Smooth muscle cell (in vitro differentiated cells): Measurements from ENCODE around the gene VPS8. TPM values are rescaled to one million over a fixed set of nuclear protein-coding genes. Genes with fewer than 3 reads are reported as not detected.

Experiments used
- DNase-seq: peaks from one replicate; lab custom pipeline; 2025; ENCODE audit not compliant: unreplicated experiment; lab: John Stamatoyannopoulos, UW
- H2AFZ ChIP-seq: fragments of 200-600 bp; sonication (generic); 2 replicates; pipeline ENCODE4 v1.6.0; 2016; ENCODE audit warnings: antibody characterized with exemption, low read depth, mild to moderate bottlenecking
- H3F3A ChIP-seq: fragments of 200-600 bp; sonication (generic); 2 replicates; pipeline ENCODE4 v1.6.0; 2017; ENCODE audit warnings: antibody characterized with exemption, low read depth
- H3K27ac ChIP-seq: fragments of 200-600 bp; sonication (generic); 2 replicates; pipeline ENCODE4 v1.5.1; 2016; ENCODE audit warnings: low read depth, mild to moderate bottlenecking
- H3K27me3 ChIP-seq: fragments of 200-600 bp; sonication (generic); 2 replicates; pipeline ENCODE4 v1.6.1; 2016; ENCODE audit warnings: low read depth, mild to moderate bottlenecking
- H3K36me3 ChIP-seq: fragments of 200-600 bp; sonication (generic); 2 replicates; pipeline ENCODE4 v1.5.1; 2016; ENCODE audit warnings: low read depth
- H3K4me1 ChIP-seq: fragments of 200-600 bp; sonication (generic); 2 replicates; pipeline ENCODE4 v1.5.1; 2016; ENCODE audit warnings: low read depth
- H3K4me2 ChIP-seq: fragments of 200-600 bp; sonication (generic); 2 replicates; pipeline ENCODE4 v1.6.0; 2016; ENCODE audit warnings: mild to moderate bottlenecking
- H3K4me3 ChIP-seq: fragments of 200-600 bp; sonication (generic); 2 replicates; pipeline ENCODE4 v1.5.1; 2016; ENCODE audit warnings: mild to moderate bottlenecking
- H3K79me2 ChIP-seq: fragments of 200-600 bp; sonication (generic); 2 replicates; pipeline ENCODE4 v1.6.0; 2016; ENCODE audit warnings: low read depth, mild to moderate bottlenecking
- H3K9ac ChIP-seq: fragments of 200-600 bp; sonication (generic); 2 replicates; pipeline ENCODE4 v1.6.0; 2016; ENCODE audit warnings: low read depth
- H3K9me3 ChIP-seq: fragments of 200-600 bp; sonication (generic); replicated peaks from 2 replicates; pipeline ENCODE4 v1.5.1; 2016; ENCODE audit warnings: low read depth
- H4K20me1 ChIP-seq: fragments of 200-600 bp; sonication (generic); 2 replicates; pipeline ENCODE4 v1.6.0; 2016; ENCODE audit warnings: low read depth
- CTCF ChIP-seq: fragments of 200-600 bp; sonication (generic); IDR thresholded peaks from 2 replicates; pipeline ENCODE4 v1.5.1; 2017; ENCODE audit warnings: borderline replicate concordance, mild to moderate bottlenecking, antibody characterized with exemption; ENCODE audit not compliant: insufficient read depth, poor library complexity, severe bottlenecking
- WGBS: methylation state at CpG from one replicate; pipeline ENCODE4 v1.1.7; 2016; ENCODE audit warnings: low lambda C conversion rate; 5-methylcytosine and 5-hydroxymethylcytosine counted together
- polyA plus RNA-seq: library from polyadenylated mRNA; unstranded; fragments of >200 nt; fragmentation: Nextera tagmentation; extraction: Ambion mirVana; gene quantifications from 2 replicates; pipeline ENCODE4 v1.2.1, GENCODE V29; 2016
- total RNA-seq: library from RNA; depleted of rRNA; stranded (reverse); fragments of >200 nt; gene quantifications from 2 replicates; pipeline ENCODE4 v1.2.3, GENCODE V29; 2014

The VPS8 gene
- total and polyA plus RNA-seq, 2 experiments from 2014 or later: 16.1 to 53.9 TPM

GRCh38 chr3:184880276-184881019, 68.5 kb downstream of the VPS8 start:
- no peaks in the 10 kb centered on the region for H3K36me3 ChIP-seq
- no peak for DNase-seq
- no peak overlapping the region for H2AFZ ChIP-seq
- no peaks in the 10 kb centered on the region for H3K27me3 ChIP-seq
- peaks cover 5% of the 10 kb centered on the region for H4K20me1 ChIP-seq
- H3K27ac ChIP-seq: no peak overlapping the region
- WGBS: 92% methylated on average over 2 of the region's 2 CpGs
- no peaks in the 10 kb centered on the region for H3F3A ChIP-seq
- no peak for TF ChIP-seq CTCF
- H3K4me2 ChIP-seq: no peak overlapping the region
- H3K4me1 ChIP-seq: no peaks in the 10 kb centered on the region
- H3K79me2 ChIP-seq: no peaks in the 10 kb centered on the region
- no peak overlapping the region for H3K4me3 ChIP-seq
- H3K9me3 ChIP-seq: no peaks in the 10 kb centered on the region
- H3K9ac ChIP-seq: no peak overlapping the region

GRCh38 chr3:184884359-184885017, 72.5 kb downstream of the VPS8 start:
- no peak for TF ChIP-seq CTCF
- no peaks in the 10 kb centered on the region for H3F3A ChIP-seq
- 97% methylated on average over 1 of the region's 1 CpG for WGBS

GRCh38 chr3:184885112-184885511, 73.1 kb downstream of the VPS8 start:
- no peaks in the 10 kb centered on the region for H3K27me3 ChIP-seq

More at GRCh38 chr3:184884359-184885017, 72.5 kb downstream of the VPS8 start:
- H3K4me3 ChIP-seq: no peak overlapping the region
- no peaks in the 10 kb centered on the region for H3K27me3 ChIP-seq
- no peak overlapping the region for H3K27ac ChIP-seq
- no peaks in the 10 kb centered on the region for H3K4me1 ChIP-seq
- no peak overlapping the region for H3K4me2 ChIP-seq
- DNase-seq: no peak
- H3K36me3 ChIP-seq: no peaks in the 10 kb centered on the region
- H3K9ac ChIP-seq: no peak overlapping the region
- no peaks in the 10 kb centered on the region for H3K79me2 ChIP-seq
- no peak overlapping the region for H2AFZ ChIP-seq
- H3K9me3 ChIP-seq: no peaks in the 10 kb centered on the region
- H4K20me1 ChIP-seq: peaks cover 4% of the 10 kb centered on the region

More at GRCh38 chr3:184885112-184885511, 73.1 kb downstream of the VPS8 start:
- TF ChIP-seq CTCF: no peak
- no peaks in the 10 kb centered on the region for H3K4me1 ChIP-seq
- 93% methylated on average over 4 of the region's 4 CpGs for WGBS
- H3K4me2 ChIP-seq: no peak overlapping the region
- H3K9ac ChIP-seq: no peak overlapping the region
- H3K9me3 ChIP-seq: no peaks in the 10 kb centered on the region
- no peaks in the 10 kb centered on the region for H3K36me3 ChIP-seq
- DNase-seq: no peak
- H2AFZ ChIP-seq: no peak overlapping the region
- H3F3A ChIP-seq: no peaks in the 10 kb centered on the region
- no peak overlapping the region for H3K4me3 ChIP-seq
- H3K79me2 ChIP-seq: no peaks in the 10 kb centered on the region
- no peaks in the 10 kb centered on the region for H4K20me1 ChIP-seq
- no peak overlapping the region for H3K27ac ChIP-seq
